Measurements from ENCODE around the gene ARTN. TPM values are rescaled to one million over a fixed set of nuclear protein-coding genes. Genes with fewer than 3 reads are reported as not detected.

The ARTN gene
- total and polyA plus RNA-seq, 7 experiments from 2014 or later: 0.51 to 2.2 (median 0.68) TPM; not detected in 2

GRCh38 chr1:43973981-43974442, 40.4 kb downstream of the ARTN start:
- CTCF ChIA-PET: interaction anchor here (0.6 kb wide), 1 partner anchor 66 kb away, joined by 4 read pairs; no protein-coding TSS in a partner anchor
- Histone ChIP-seq H3K27me3 (ENCODE audit: control insufficient read depth in 2 of 2, insufficient read depth in 2 of 2, low read length in 2 of 2) (no peaks in the 10 kb centered on the region), H3K9me3 (ENCODE audit: control insufficient read depth in 2 of 3, low read length in 3 of 3) (no peaks in the 10 kb centered on the region), H3K4me1 (ENCODE audit: control insufficient read depth in 2 of 2, insufficient read depth in 2 of 2, low read length in 2 of 2) (peaks cover 28 to 32% of the 10 kb centered on the region in 2 donors), H3K36me3 (ENCODE audit: control insufficient read depth in 2 of 3, insufficient read depth in 3 of 3, low read length in 3 of 3) (peaks cover 0 to 42% (median 11%) of the 10 kb centered on the region in 3 experiments), H3K4me3 (ENCODE audit: low read length) (peak overlapping the region; percentile 93), H3K27ac (ENCODE audit: low read depth, low read length) (peak overlapping the region; percentile 91)
- Mint-ChIP-seq H3K27me3 (peaks cover 0 to 5% (median 0%) of the 10 kb centered on the region in 5 donors), H3K4me1 (peaks cover 51 to 75% (median 64%) of the 10 kb centered on the region in 7 donors), H3K4me3 (peak overlapping the region; percentile 88 to 98 (median 94)), H3K36me3 (peaks cover 12 to 24% (median 20%) of the 10 kb centered on the region in 5 donors), H3K27ac (peak overlapping the region; percentile 90 to 99 (median 94)), H3K9me3 (peaks cover 0 to 1% (median 0%) of the 10 kb centered on the region in 11 donors)
- intact Hi-C loops (cut with micrococcal nuclease): loop anchor here (1.0 to 10.0 kb wide), 13 partner anchors 17 to 1711 kb away; partner anchors contain the start of genes CCDC24 (in 2 of the 2), IPO13 (in 2 of the 2), ST3GAL3 (in 2 of the 2) and C1orf50 (in 1 of the 2)
- POLR2A ChIA-PET: interaction anchor here (0.6 to 3.8 kb wide), 2 partner anchors 27 to 1580 kb away, joined by 3 to 23 read pairs; partner anchors contain the start of gene IPO13
- DNase-seq (no peak), ATAC-seq (no peak)

- H3K9me3 Mint-ChIP-seq: peaks cover 0 to 1% (median 0%) of the 10 kb centered on the region in 11 donors
- Histone ChIP-seq H3K9me3 (ENCODE audit: control insufficient read depth in 2 of 3, low read length in 3 of 3) (no peaks in the 10 kb centered on the region), H3K27ac (ENCODE audit: low read depth, low read length) (peak within 1 kb of the TSS; percentile 91), H3K4me1 (ENCODE audit: control insufficient read depth in 2 of 2, insufficient read depth in 2 of 2, low read length in 2 of 2) (peaks cover 27 to 29% of the 10 kb centered on the region in 2 donors), H3K4me3 (ENCODE audit: low read length) (peak within 1 kb of the TSS; percentile 93), H3K27me3 (ENCODE audit: control insufficient read depth in 2 of 2, insufficient read depth in 2 of 2, low read length in 2 of 2) (no peaks in the 10 kb centered on the region), H3K36me3 (ENCODE audit: control insufficient read depth in 2 of 3, insufficient read depth in 3 of 3, low read length in 3 of 3) (peaks cover 0 to 42% (median 11%) of the 10 kb centered on the region in 3 experiments)
- peaks cover 51 to 69% (median 58%) of the 10 kb centered on the region in 7 donors for H3K4me1 Mint-ChIP-seq
- intact Hi-C loops (cut with micrococcal nuclease): loop anchor here (1.0 to 10.0 kb wide), 14 partner anchors 16 to 1710 kb away; partner anchors contain the start of genes CCDC24 (in 2 of the 2), IPO13 (in 2 of the 2), ST3GAL3 (in 2 of the 2) and C1orf50 (in 1 of the 2)
- peaks cover 12 to 24% (median 20%) of the 10 kb centered on the region in 5 donors for H3K36me3 Mint-ChIP-seq
- ChIA-PET POLR2A (interaction anchor here (0.5 to 3.8 kb wide), 8 partner anchors 11 to 1580 kb away, joined by 3 to 23 read pairs (median 4); partner anchors contain the start of gene IPO13), CTCF (interaction anchor here (0.6 to 1.3 kb wide), 3 partner anchors 27 to 65 kb away, joined by 3 to 4 read pairs (median 4); no protein-coding TSS in a partner anchor)
- peak within 1 kb of the TSS; percentile 90 to 99 (median 94) for H3K27ac Mint-ChIP-seq
- ATAC-seq: peak; percentile 85
- DNase-seq: peak; percentile 83 to 98 (median 90)
- H3K27me3 Mint-ChIP-seq: peaks cover 0 to 5% (median 0%) of the 10 kb centered on the region in 5 donors
- peak within 1 kb of the TSS; percentile 88 to 98 (median 94) for H3K4me3 Mint-ChIP-seq
These were observed 41.0 kb downstream of the ARTN start, which contains the start of gene ATP6V0B for GRCh38 chr1:43974443-43975248. Gene ATP6V0B (plus strand): TSS chr1:43974960. CDS start chr1:43975041, 81 bp downstream.

GRCh38 chr1:43975249-43975961, 41.8 kb downstream of the ARTN start:
- ATAC-seq (peak; percentile 29), DNase-seq (peak in 8 of 9 donors; percentile 38 to 67 (median 61))
- H3K4me1 ChIP-seq (ENCODE audit: control insufficient read depth in 2 of 2, insufficient read depth in 2 of 2, low read length in 2 of 2): peaks cover 27 to 29% of the 10 kb centered on the region in 2 donors
- peak overlapping the region; percentile 91 for H3K27ac ChIP-seq (ENCODE audit: low read depth, low read length)
- H3K36me3 ChIP-seq (ENCODE audit: control insufficient read depth in 2 of 3, insufficient read depth in 3 of 3, low read length in 3 of 3): peaks cover 0 to 42% (median 11%) of the 10 kb centered on the region in 3 experiments
- Mint-ChIP-seq H3K36me3 (peaks cover 12 to 22% (median 20%) of the 10 kb centered on the region in 5 donors), H3K9me3 (peaks cover 0 to 1% (median 0%) of the 10 kb centered on the region in 11 donors), H3K27me3 (peaks cover 0 to 10% (median 2%) of the 10 kb centered on the region in 5 donors), H3K4me1 (peaks cover 47 to 69% (median 57%) of the 10 kb centered on the region in 7 donors), H3K4me3 (peak overlapping the region; percentile 88 to 98 (median 94)), H3K27ac (peak overlapping the region; percentile 42 to 95 (median 87))
- peak overlapping the region; percentile 93 for H3K4me3 ChIP-seq (ENCODE audit: low read length)
- no peaks in the 10 kb centered on the region for H3K9me3 ChIP-seq (ENCODE audit: control insufficient read depth in 2 of 3, low read length in 3 of 3)
- intact Hi-C loops (cut with micrococcal nuclease): loop anchor here (2.0 to 10.0 kb wide), 7 partner anchors 15 to 1709 kb away; partner anchors contain the start of genes ST3GAL3 (in 2 of the 2), CCDC163 (in 1 of the 2), CCDC24 (in 1 of the 2) and ELOVL1 (in 1 of the 2)
- ChIA-PET CTCF (interaction anchor here (1.0 to 1.3 kb wide), 3 partner anchors 28 to 41 kb away, joined by 3 to 5 read pairs (median 4); no protein-coding TSS in a partner anchor), POLR2A (interaction anchor here (0.5 to 3.8 kb wide), 8 partner anchors 11 to 71 kb away, joined by 3 to 23 read pairs (median 4); partner anchors contain the start of gene IPO13)
- H3K27me3 ChIP-seq (ENCODE audit: control insufficient read depth in 2 of 2, insufficient read depth in 2 of 2, low read length in 2 of 2): peaks cover 0 to 5% of the 10 kb centered on the region in 2 donors

GRCh38 chr1:43976045-43976444, 42.4 kb downstream of the ARTN start:
- H3K9me3 Mint-ChIP-seq: peaks cover 0 to 1% (median 0%) of the 10 kb centered on the region in 11 donors
- H3K4me3 ChIP-seq (ENCODE audit: low read length): peak overlapping the region; percentile 93
- peaks cover 0 to 42% (median 11%) of the 10 kb centered on the region in 3 experiments for H3K36me3 ChIP-seq (ENCODE audit: control insufficient read depth in 2 of 3, insufficient read depth in 3 of 3, low read length in 3 of 3)
- no peak for ATAC-seq
- peaks cover 21 to 23% of the 10 kb centered on the region in 2 donors for H3K4me1 ChIP-seq (ENCODE audit: control insufficient read depth in 2 of 2, insufficient read depth in 2 of 2, low read length in 2 of 2)
- ChIA-PET POLR2A (interaction anchor here (1.1 to 3.8 kb wide), 4 partner anchors 12 to 54 kb away, joined by 3 to 23 read pairs (median 4); partner anchors contain the start of gene IPO13), CTCF (interaction anchor here (1.3 kb wide), 2 partner anchors 28 to 41 kb away, joined by 3 to 5 read pairs; no protein-coding TSS in a partner anchor)
- intact Hi-C loops (cut with micrococcal nuclease): loop anchor here (5.0 to 10.0 kb wide), 5 partner anchors 271 to 1709 kb away; partner anchors contain the start of genes CCDC163 (in 1 of the 2), ELOVL1 (in 1 of the 2), GPBP1L1 (in 1 of the 2) and MMACHC (in 1 of the 2)
- peaks cover 0 to 15% (median 6%) of the 10 kb centered on the region in 5 donors for H3K27me3 Mint-ChIP-seq
- H3K36me3 Mint-ChIP-seq: peaks cover 12 to 22% (median 20%) of the 10 kb centered on the region in 5 donors
- H3K27ac Mint-ChIP-seq: peak overlapping the region; percentile 42 to 95 (median 87)
- H3K27me3 ChIP-seq (ENCODE audit: control insufficient read depth in 2 of 2, insufficient read depth in 2 of 2, low read length in 2 of 2): peaks cover 0 to 7% of the 10 kb centered on the region in 2 donors
- no peaks in the 10 kb centered on the region for H3K9me3 ChIP-seq (ENCODE audit: control insufficient read depth in 2 of 3, low read length in 3 of 3)
- DNase-seq: no peak
- peak overlapping the region; percentile 91 for H3K27ac ChIP-seq (ENCODE audit: low read depth, low read length)
- peak overlapping the region; percentile 88 to 98 (median 94) for H3K4me3 Mint-ChIP-seq
- peaks cover 42 to 67% (median 53%) of the 10 kb centered on the region in 7 donors for H3K4me1 Mint-ChIP-seq

GRCh38 chr1:43976890-43977289, 43.3 kb downstream of the ARTN start:
- CTCF ChIA-PET: interaction anchor here (1.3 kb wide), 1 partner anchor 42 kb away, joined by 5 read pairs; no protein-coding TSS in a partner anchor
- H3K4me1 ChIP-seq (ENCODE audit: control insufficient read depth in 2 of 2, insufficient read depth in 2 of 2, low read length in 2 of 2): peaks cover 21 to 23% of the 10 kb centered on the region in 2 donors
- Mint-ChIP-seq H3K4me3 (peak overlapping the region; percentile 55 to 98 (median 92)), H3K27ac (peak overlapping the region in 1 of 9 donors; percentile 60), H3K9me3 (peaks cover 0 to 1% (median 0%) of the 10 kb centered on the region in 11 donors), H3K36me3 (peaks cover 12 to 22% (median 20%) of the 10 kb centered on the region in 5 donors), H3K27me3 (peaks cover 0 to 15% (median 6%) of the 10 kb centered on the region in 5 donors), H3K4me1 (peaks cover 39 to 64% (median 49%) of the 10 kb centered on the region in 7 donors)
- H3K9me3 ChIP-seq (ENCODE audit: control insufficient read depth in 2 of 3, low read length in 3 of 3): no peaks in the 10 kb centered on the region
- ATAC-seq (no peak), DNase-seq (no peak)
- intact Hi-C loops (cut with micrococcal nuclease): loop anchor here (5.0 to 10.0 kb wide), 5 partner anchors 272 to 1708 kb away; partner anchors contain the start of genes CCDC163 (in 1 of the 2), ELOVL1 (in 1 of the 2), GPBP1L1 (in 1 of the 2) and MMACHC (in 1 of the 2)
- no peak overlapping the region for H3K27ac ChIP-seq (ENCODE audit: low read depth, low read length)
- peaks cover 0 to 41% (median 11%) of the 10 kb centered on the region in 3 experiments for H3K36me3 ChIP-seq (ENCODE audit: control insufficient read depth in 2 of 3, insufficient read depth in 3 of 3, low read length in 3 of 3)
- peaks cover 0 to 7% of the 10 kb centered on the region in 2 donors for H3K27me3 ChIP-seq (ENCODE audit: control insufficient read depth in 2 of 2, insufficient read depth in 2 of 2, low read length in 2 of 2)
- no peak overlapping the region for H3K4me3 ChIP-seq (ENCODE audit: low read length)
- POLR2A ChIA-PET: no interaction called here

All from naive thymus-derived CD4-positive, alpha-beta T cell (primary cell).